ENCODE results near the gene CEACAM4.
"Not testable (repeated sequence)": the region's sequence is repeated elsewhere in the genome, so short reads cannot be mapped to it uniquely, and the experiment has no call there.

Gene CEACAM4

DNA sequence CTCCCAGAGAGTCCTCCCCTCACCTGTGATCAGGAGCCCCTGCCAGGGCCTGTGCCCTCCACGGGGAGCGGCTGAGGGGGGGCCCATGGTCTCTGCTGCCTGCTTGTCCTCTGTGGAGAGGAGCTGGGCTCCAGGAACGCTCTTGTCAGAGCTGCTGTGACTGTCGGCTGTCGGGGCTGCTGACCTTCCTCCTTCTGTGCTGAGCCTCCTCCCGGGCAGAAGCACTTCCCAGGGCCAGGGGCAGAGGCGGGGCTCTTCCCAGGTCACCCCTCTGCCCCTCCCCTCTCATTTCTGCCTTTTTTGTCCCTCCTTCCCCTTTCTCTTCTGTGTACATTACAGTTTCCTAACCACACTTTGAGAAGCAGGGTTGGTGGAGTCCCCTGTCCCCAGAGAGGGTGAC is at the start of gene CEACAM4:
TSS of gene CEACAM4 (minus strand) at position 198 of the 400 bp plus-strand sequence. CDS start at position 87, 111 bp downstream.
- Histone ChIP-seq H3K36me3 (ENCODE audit: control insufficient read depth, insufficient read depth, low read length, severe bottlenecking) (no peaks in the 10 kb centered on the region), H3K4me3 (ENCODE audit: low read length) (no peak within 1 kb of the TSS), H3K9me3 (ENCODE audit: control insufficient read depth, low read length) (peaks cover 6% of the 10 kb centered on the region), H3K27me3 (replicated peaks; ENCODE audit: control insufficient read depth, insufficient read depth, low read length) (peaks cover 8% of the 10 kb centered on the region), H3K9ac (ENCODE audit: low read length) (no peak within 1 kb of the TSS), H3K4me1 (ENCODE audit: control insufficient read depth, insufficient read depth, low read length) (no peaks in the 10 kb centered on the region)
- no peak for DNase-seq (ENCODE audit: low read depth)

DNA sequence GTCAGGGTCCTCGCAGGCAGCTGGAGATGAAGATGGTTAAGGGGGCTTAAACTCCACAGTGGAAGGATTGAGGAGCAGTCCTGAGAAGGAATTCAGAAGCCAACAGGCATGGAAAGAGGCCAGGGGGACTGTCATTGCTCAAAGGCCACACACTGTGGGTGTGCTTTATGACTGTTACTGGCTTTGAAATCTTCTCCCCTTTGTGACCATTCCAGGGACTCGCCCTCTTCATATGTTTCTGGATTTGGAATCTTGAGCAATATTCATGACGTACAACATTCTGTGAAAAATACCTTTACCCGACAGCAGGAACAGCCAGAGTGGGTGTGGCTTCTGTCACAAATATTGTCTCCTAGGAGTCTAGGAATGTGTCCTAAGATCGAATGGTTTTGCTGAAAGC is 44.6 kb upstream of the CEACAM4 start:
- Histone ChIP-seq H3K27me3 (replicated peaks; ENCODE audit: control insufficient read depth, insufficient read depth, low read length) (peaks cover 29% of the 10 kb centered on the region), H3K4me1 (ENCODE audit: control insufficient read depth, insufficient read depth, low read length) (no peaks in the 10 kb centered on the region), H3K36me3 (ENCODE audit: control insufficient read depth, insufficient read depth, low read length, severe bottlenecking) (no peaks in the 10 kb centered on the region), H3K9ac (ENCODE audit: low read length) (no peak overlapping the region), H3K4me3 (ENCODE audit: low read length) (no peak overlapping the region), H3K9me3 (ENCODE audit: control insufficient read depth, low read length) (no peaks in the 10 kb centered on the region)
- DNase-seq (ENCODE audit: low read depth) = no peak

DNA sequence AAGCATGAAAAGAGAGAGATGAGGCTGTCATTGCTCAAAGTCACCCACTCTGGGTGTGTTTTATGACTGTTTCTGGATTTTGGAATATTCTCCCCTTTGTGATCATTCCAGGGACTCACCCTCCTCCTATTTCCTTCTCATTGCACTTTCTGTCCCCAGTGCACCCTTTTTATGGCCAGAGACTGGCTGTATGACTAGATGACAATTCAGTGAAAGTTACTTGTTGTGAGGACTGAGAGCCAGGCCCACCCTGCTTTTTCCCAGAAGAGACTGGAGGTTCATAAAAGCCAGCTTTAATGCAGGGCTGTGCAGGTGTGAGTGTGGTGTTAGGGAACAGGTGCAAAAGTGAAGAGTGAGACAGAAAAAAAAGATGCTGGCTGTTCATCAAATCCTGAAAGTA is 43.9 kb upstream of the CEACAM4 start:
- DNase-seq (ENCODE audit: low read depth) = no peak
- Histone ChIP-seq H3K36me3 (ENCODE audit: control insufficient read depth, insufficient read depth, low read length, severe bottlenecking) (no peaks in the 10 kb centered on the region), H3K9ac (ENCODE audit: low read length) (no peak overlapping the region), H3K27me3 (replicated peaks; ENCODE audit: control insufficient read depth, insufficient read depth, low read length) (peaks cover 29% of the 10 kb centered on the region), H3K9me3 (ENCODE audit: control insufficient read depth, low read length) (peaks cover 7% of the 10 kb centered on the region), H3K4me1 (ENCODE audit: control insufficient read depth, insufficient read depth, low read length) (no peaks in the 10 kb centered on the region), H3K4me3 (ENCODE audit: low read length) (no peak overlapping the region)

DNA sequence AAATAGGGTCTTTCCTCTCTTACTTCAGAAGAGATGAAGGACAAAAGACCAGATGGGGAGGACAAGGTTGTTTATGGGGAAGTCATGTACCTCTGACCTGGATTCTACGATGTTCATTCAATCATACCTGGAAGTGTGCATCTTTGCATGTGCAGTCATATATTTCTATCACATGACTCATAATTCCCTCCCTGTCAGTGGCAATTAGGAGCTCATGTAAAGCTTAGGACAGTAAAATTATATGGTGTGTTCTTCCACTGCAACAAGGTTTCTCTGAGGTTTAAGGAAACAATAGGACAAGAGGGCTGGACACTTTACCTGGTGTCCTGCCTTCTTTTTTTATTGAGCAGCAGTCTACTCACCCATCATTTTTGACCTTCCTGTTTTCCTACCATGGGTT is 41.4 kb upstream of the CEACAM4 start:
- Histone ChIP-seq H3K4me3 (ENCODE audit: low read length) (no peak overlapping the region), H3K4me1 (ENCODE audit: control insufficient read depth, insufficient read depth, low read length) (no peaks in the 10 kb centered on the region), H3K36me3 (ENCODE audit: control insufficient read depth, insufficient read depth, low read length, severe bottlenecking) (no peaks in the 10 kb centered on the region), H3K27me3 (replicated peaks; ENCODE audit: control insufficient read depth, insufficient read depth, low read length) (peaks cover 21% of the 10 kb centered on the region), H3K9me3 (ENCODE audit: control insufficient read depth, low read length) (peaks cover 16% of the 10 kb centered on the region), H3K9ac (ENCODE audit: low read length) (no peak overlapping the region)
- DNase-seq (ENCODE audit: low read depth) = no peak

DNA sequence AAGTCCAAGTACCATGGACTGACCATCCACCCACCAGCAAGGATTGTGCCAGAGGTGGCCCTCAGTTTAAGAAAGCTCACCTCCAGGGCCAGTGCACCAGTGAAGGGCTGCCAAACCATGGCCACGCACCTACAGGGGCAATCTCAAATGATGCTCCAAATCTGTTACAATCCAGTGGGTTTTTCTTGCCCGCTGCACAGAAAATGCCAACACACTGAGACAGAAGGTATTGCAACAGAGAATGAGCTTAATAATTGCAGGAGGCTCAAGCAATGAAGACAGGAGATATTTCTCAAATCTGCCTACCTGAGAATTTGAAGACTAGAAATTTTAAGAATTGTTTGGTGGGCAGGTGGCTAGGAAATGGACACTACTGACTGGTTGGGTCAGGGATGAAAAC is 39.2 kb upstream of the CEACAM4 start:
- Histone ChIP-seq H3K27me3 (replicated peaks; ENCODE audit: control insufficient read depth, insufficient read depth, low read length) (peaks cover 8% of the 10 kb centered on the region), H3K9ac (ENCODE audit: low read length) (no peak overlapping the region), H3K9me3 (ENCODE audit: control insufficient read depth, low read length) (peaks cover 16% of the 10 kb centered on the region), H3K36me3 (ENCODE audit: control insufficient read depth, insufficient read depth, low read length, severe bottlenecking) (no peaks in the 10 kb centered on the region), H3K4me3 (ENCODE audit: low read length) (no peak overlapping the region), H3K4me1 (ENCODE audit: control insufficient read depth, insufficient read depth, low read length) (no peaks in the 10 kb centered on the region)
- DNase-seq (ENCODE audit: low read depth) = no peak

DNA sequence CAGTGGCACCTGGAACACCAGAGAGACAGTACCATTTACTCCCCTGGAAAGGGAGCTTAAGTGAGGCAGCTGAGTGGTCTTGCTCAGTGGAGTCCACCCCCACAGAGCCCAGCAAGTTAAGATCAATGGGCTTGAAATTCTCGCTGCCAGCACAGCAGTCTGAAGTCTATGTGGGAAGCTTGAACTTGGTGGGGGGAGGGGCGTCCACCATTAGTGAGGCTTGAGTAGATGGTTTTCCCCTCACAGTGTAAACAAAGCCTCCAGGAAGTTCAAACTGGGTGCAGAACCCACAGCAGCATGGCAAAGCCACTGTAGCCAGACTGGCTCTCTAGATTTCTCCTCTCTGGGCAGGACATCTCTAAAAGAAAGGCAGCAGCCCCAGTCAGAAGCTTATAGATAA is 30.3 kb upstream of the CEACAM4 start:
- Histone ChIP-seq H3K36me3 (ENCODE audit: control insufficient read depth, insufficient read depth, low read length, severe bottlenecking) (no peaks in the 10 kb centered on the region), H3K9ac (ENCODE audit: low read length) (no peak overlapping the region), H3K27me3 (replicated peaks; ENCODE audit: control insufficient read depth, insufficient read depth, low read length) (peaks cover 3% of the 10 kb centered on the region), H3K4me3 (ENCODE audit: low read length) (no peak overlapping the region), H3K9me3 (ENCODE audit: control insufficient read depth, low read length) (peaks cover 5% of the 10 kb centered on the region), H3K4me1 (ENCODE audit: control insufficient read depth, insufficient read depth, low read length) (no peaks in the 10 kb centered on the region)
- DNase-seq (ENCODE audit: low read depth) = no peak

DNA sequence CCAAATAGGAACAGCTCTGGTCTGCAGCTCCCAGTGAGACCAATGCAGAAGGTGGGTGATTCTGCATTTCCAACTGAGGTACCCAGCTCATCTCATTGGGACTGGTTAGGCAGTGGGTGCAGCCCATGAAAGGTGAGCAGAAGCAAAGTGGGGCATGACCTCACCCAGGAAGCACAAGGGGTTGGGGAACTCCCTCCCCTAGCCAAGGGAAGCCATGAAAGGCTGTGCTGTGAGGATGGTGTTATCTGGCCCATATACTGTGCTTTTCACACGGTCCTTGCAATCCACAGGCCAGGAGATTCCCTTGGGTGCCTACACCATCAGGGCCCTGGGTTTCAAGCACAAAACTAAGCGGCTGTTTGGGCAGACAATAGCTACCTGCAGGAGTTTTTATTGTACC is 29.9 kb upstream of the CEACAM4 start:
- H3K4me3 ChIP-seq (ENCODE audit: low read length); H3K9me3 ChIP-seq (ENCODE audit: control insufficient read depth, low read length); H3K27me3 ChIP-seq (replicated peaks; ENCODE audit: control insufficient read depth, insufficient read depth, low read length); H3K4me1 ChIP-seq (ENCODE audit: control insufficient read depth, insufficient read depth, low read length); DNase-seq (ENCODE audit: low read depth); H3K9ac ChIP-seq (ENCODE audit: low read length); H3K36me3 ChIP-seq (ENCODE audit: control insufficient read depth, insufficient read depth, low read length, severe bottlenecking): not testable (repeated sequence)

DNA sequence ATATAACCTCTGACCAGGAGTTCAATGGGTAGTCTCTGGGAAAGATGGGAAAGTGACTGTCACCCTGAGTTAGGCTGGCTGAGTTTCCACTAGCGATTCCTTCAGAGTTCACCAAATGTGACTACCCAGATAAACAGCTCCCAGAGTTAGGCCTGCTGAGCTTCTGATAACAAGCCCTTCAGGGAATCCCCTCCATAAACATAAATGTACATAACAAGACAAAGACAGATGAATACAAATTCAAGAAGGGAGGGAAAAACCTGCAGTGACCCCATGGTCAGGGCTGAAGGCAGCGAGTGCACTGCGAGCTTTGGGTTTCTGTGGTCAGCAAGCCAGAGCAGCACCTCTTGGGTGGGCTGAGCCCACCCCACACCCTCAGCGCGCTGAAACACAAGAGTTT is 25.4 kb upstream of the CEACAM4 start:
- H3K9ac ChIP-seq (ENCODE audit: low read length) = no peak overlapping the region
- H3K4me3 ChIP-seq (ENCODE audit: low read length) = no peak overlapping the region
- H3K4me1 ChIP-seq (ENCODE audit: control insufficient read depth, insufficient read depth, low read length) = no peaks in the 10 kb centered on the region
- no peak for DNase-seq (ENCODE audit: low read depth)
- H3K9me3 ChIP-seq (ENCODE audit: control insufficient read depth, low read length) = peaks cover 5% of the 10 kb centered on the region
- no peaks in the 10 kb centered on the region for H3K36me3 ChIP-seq (ENCODE audit: control insufficient read depth, insufficient read depth, low read length, severe bottlenecking)
- peaks cover 25% of the 10 kb centered on the region for H3K27me3 ChIP-seq (replicated peaks; ENCODE audit: control insufficient read depth, insufficient read depth, low read length)

DNA sequence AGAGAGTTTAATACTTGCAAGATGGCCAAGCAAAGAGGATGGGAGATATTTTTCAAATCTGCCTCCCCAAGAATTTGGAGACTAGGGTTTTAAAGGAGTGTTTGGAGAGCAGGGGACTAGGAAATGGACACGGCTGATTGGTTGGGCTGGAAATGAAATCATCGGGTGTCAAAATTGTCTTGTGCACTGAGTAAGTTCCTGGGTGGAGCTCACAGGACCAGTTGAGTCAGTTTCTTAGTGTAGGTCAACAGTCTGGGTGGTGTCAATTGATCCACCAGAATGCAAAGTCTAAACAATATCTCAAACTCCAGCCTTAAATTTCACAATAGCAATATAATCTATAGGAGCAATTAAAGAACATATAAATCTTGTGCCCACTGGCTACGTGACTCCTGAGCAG is 23.0 kb upstream of the CEACAM4 start:
- H3K9ac ChIP-seq (ENCODE audit: low read length) = no peak overlapping the region
- no peaks in the 10 kb centered on the region for H3K4me1 ChIP-seq (ENCODE audit: control insufficient read depth, insufficient read depth, low read length)
- no peaks in the 10 kb centered on the region for H3K36me3 ChIP-seq (ENCODE audit: control insufficient read depth, insufficient read depth, low read length, severe bottlenecking)
- H3K27me3 ChIP-seq (replicated peaks; ENCODE audit: control insufficient read depth, insufficient read depth, low read length) = peaks cover 25% of the 10 kb centered on the region
- H3K9me3 ChIP-seq (ENCODE audit: control insufficient read depth, low read length) = peaks cover 5% of the 10 kb centered on the region
- no peak for DNase-seq (ENCODE audit: low read depth)
- H3K4me3 ChIP-seq (ENCODE audit: low read length) = no peak overlapping the region

DNA sequence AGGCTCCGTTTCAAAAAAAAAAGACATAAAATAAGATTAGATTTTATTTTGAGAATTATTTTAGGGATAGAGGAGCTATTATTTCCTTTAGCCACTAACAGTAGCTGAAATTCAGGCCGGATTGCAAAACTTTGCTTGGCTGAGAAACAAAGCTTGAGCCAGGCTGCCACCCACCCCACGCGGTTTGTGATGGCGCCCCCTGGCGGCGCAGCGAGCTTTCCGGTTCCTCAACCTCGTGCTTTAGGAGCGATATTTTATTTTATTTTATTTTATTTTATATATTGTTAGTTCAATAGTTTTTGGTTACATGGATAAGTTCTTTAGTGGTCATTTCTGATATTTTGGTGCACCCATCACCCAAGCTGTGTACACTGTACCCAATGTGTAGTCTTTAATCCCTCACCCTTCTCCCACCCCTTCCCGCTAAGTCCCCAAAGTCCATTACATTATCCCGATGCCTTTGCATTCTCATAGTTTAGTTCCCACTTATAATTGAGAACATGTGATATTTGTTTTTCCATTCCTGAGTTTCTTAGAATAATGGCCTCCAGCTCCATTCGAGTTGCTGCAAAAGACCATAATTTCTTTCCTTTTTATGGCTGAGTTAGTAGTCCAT is 19.8 kb upstream of the CEACAM4 start:
- Histone ChIP-seq H3K36me3 (ENCODE audit: control insufficient read depth, insufficient read depth, low read length, severe bottlenecking) (no peaks in the 10 kb centered on the region), H3K9ac (ENCODE audit: low read length) (no peak overlapping the region), H3K4me1 (ENCODE audit: control insufficient read depth, insufficient read depth, low read length) (no peaks in the 10 kb centered on the region), H3K9me3 (ENCODE audit: control insufficient read depth, low read length) (no peaks in the 10 kb centered on the region), H3K27me3 (replicated peaks; ENCODE audit: control insufficient read depth, insufficient read depth, low read length) (peaks cover 30% of the 10 kb centered on the region), H3K4me3 (ENCODE audit: low read length) (no peak overlapping the region)
- DNase-seq (ENCODE audit: low read depth) = peak; percentile 18

DNA sequence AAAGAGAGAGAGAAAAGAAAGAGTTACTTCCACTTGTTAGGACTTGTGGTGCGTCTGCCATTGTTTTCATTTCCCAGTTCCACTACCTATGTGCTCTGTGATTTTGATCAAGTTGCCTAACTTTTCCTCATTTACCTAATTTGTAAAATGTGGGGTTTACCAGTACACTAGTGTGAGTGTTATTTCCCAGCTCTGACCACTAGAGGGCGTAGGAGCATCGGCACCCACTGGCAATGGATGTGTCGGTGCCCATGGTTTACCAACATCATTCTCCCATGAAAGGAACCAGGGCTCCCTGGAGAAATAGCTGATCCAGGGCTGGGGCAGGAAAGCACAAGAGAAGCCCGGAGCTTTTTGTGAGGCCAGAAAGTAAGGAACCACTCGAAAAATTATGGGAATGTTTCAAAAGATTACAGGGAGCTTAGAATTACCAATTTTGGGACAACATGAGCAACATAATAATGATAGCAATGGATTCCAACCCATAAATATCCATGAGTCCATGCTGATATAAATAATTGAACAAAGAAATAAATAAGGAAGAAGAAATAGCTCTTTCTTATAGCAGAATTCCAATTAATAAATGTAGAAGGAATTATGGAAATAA is 15.1 kb upstream of the CEACAM4 start:
- peak; percentile 71 for DNase-seq (ENCODE audit: low read depth)

DNA sequence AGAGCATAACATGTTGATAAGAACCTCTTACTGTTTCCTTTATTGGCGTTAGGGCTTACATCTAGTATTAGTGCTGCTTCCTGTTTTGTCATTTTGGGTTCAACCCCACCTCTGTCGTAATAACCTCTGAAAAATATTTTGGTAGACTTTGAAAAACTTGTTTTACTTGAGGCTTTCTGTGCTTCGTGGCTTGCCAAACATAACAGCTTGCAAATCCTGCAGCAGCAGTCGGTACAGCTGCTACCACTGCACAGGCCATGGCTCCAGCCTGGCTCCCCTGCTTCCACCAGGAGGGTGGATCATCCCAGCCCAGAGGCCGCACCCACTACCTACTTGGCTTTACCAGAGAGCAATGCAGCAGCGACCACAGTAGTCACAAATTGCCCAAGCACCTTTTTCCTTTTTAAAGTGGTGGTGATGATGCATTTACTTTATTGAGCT is 11.8 kb upstream of the CEACAM4 start:
- H3K27me3 ChIP-seq (replicated peaks; ENCODE audit: control insufficient read depth, insufficient read depth, low read length) = peaks cover 29% of the 10 kb centered on the region
- H3K36me3 ChIP-seq (ENCODE audit: control insufficient read depth, insufficient read depth, low read length, severe bottlenecking) = no peaks in the 10 kb centered on the region
- H3K4me3 ChIP-seq (ENCODE audit: low read length) = no peak overlapping the region
- H3K4me1 ChIP-seq (ENCODE audit: control insufficient read depth, insufficient read depth, low read length) = no peaks in the 10 kb centered on the region
- H3K9ac ChIP-seq (ENCODE audit: low read length) = no peak overlapping the region
- no peak for DNase-seq (ENCODE audit: low read depth)
- no peaks in the 10 kb centered on the region for H3K9me3 ChIP-seq (ENCODE audit: control insufficient read depth, low read length)

More for the DNA sequence above, 15.1 kb upstream of the CEACAM4 start:
- Histone ChIP-seq H3K9ac (ENCODE audit: low read length) (no peak overlapping the region), H3K27me3 (replicated peaks; ENCODE audit: control insufficient read depth, insufficient read depth, low read length) (peaks cover 27% of the 10 kb centered on the region), H3K36me3 (ENCODE audit: control insufficient read depth, insufficient read depth, low read length, severe bottlenecking) (no peaks in the 10 kb centered on the region), H3K4me3 (ENCODE audit: low read length) (no peak overlapping the region), H3K9me3 (ENCODE audit: control insufficient read depth, low read length) (no peaks in the 10 kb centered on the region), H3K4me1 (ENCODE audit: control insufficient read depth, insufficient read depth, low read length) (no peaks in the 10 kb centered on the region)

Measured in adipocyte (in vitro differentiated cells).